Hepatocyte (in vitro differentiated cells): ENCODE results near the gene SLC35D2. TPM values are rescaled to one million over a fixed set of nuclear protein-coding genes. Genes with fewer than 3 reads are reported as not detected.

Source experiments
- DNase-seq: peaks from one replicate; pipeline ENCODE4 v3.0.0-alpha.2; 2016; ENCODE audit warnings: low spot score
- H2AFZ ChIP-seq: fragments of 200-600 bp; sonication (generic); 2 replicates; pipeline ENCODE4 v1.6.0; 2016; ENCODE audit warnings: antibody characterized with exemption, mild to moderate bottlenecking
- H3K27ac ChIP-seq: fragments of 200-600 bp; sonication (generic); 2 replicates; pipeline ENCODE4 v1.5.1; 2016; ENCODE audit warnings: mild to moderate bottlenecking
- H3K27me3 ChIP-seq: fragments of 200-600 bp; sonication (generic); 2 replicates; pipeline ENCODE4 v1.6.1; 2016
- H3K36me3 ChIP-seq: fragments of 200-600 bp; sonication (generic); replicated peaks from 2 replicates; pipeline ENCODE4 v1.5.1; 2016; ENCODE audit warnings: low read depth; ENCODE audit not compliant: insufficient read depth
- H3K4me1 ChIP-seq: fragments of 200-600 bp; sonication (generic); 2 replicates; pipeline ENCODE4 v1.5.1; 2016; ENCODE audit warnings: mild to moderate bottlenecking, moderate library complexity; ENCODE audit not compliant: insufficient read depth
- H3K4me2 ChIP-seq: fragments of 200-600 bp; sonication (generic); 2 replicates; pipeline ENCODE4 v1.6.0; 2016
- H3K4me3 ChIP-seq: fragments of 200-600 bp; sonication (generic); 2 replicates; pipeline ENCODE4 v1.5.1; 2016; ENCODE audit warnings: mild to moderate bottlenecking
- H3K79me2 ChIP-seq: fragments of 200-600 bp; sonication (generic); 2 replicates; pipeline ENCODE4 v1.6.0; 2017; ENCODE audit warnings: mild to moderate bottlenecking
- H3K9me2 ChIP-seq: fragments of 200-600 bp; sonication (generic); replicated peaks from 2 replicates; pipeline ENCODE4 v1.6.0; 2017; ENCODE audit warnings: mild to moderate bottlenecking; ENCODE audit not compliant: insufficient read depth
- H3K9me3 ChIP-seq: fragments of 200-600 bp; sonication (generic); 2 replicates; pipeline ENCODE4 v1.5.1; 2016; ENCODE audit warnings: low read depth, mild to moderate bottlenecking
- H4K20me1 ChIP-seq: fragments of 200-600 bp; sonication (generic); 2 replicates; pipeline ENCODE4 v1.6.0; 2016; ENCODE audit warnings: mild to moderate bottlenecking; ENCODE audit not compliant: insufficient read depth, poor library complexity, severe bottlenecking
- EZH2 ChIP-seq: fragments of 200-600 bp; sonication (generic); IDR thresholded peaks from 2 replicates; pipeline ENCODE4 v1.6.1; 2016; ENCODE audit warnings: antibody characterized with exemption, mild to moderate bottlenecking, borderline replicate concordance
- EZH2phosphoT487 ChIP-seq: fragments of 200-600 bp; sonication (generic); IDR thresholded peaks from one replicate; pipeline ENCODE4 v1.6.1; 2018; ENCODE audit warnings: antibody characterized with exemption, mild to moderate bottlenecking, low read depth, moderate library complexity; ENCODE audit not compliant: unreplicated experiment, severe bottlenecking
- WGBS: methylation state at CpG from one replicate; pipeline ENCODE4 v1.1.6; 2016; ENCODE audit warnings: low lambda C conversion rate; ENCODE audit errors: missing lambda C conversion rate; 5-methylcytosine and 5-hydroxymethylcytosine counted together
- polyA plus RNA-seq: library from polyadenylated mRNA; unstranded; fragments of >200 nt; fragmentation: Nextera tagmentation; extraction: Ambion mirVana; gene quantifications from 2 replicates; pipeline ENCODE4 v1.2.1, GENCODE V29; 2016
- total RNA-seq: library from RNA; depleted of rRNA; stranded (reverse); fragments of >200 nt; gene quantifications from 2 replicates; pipeline ENCODE4 v1.2.3, GENCODE V29; 2014
- TF ChIP-seq, protein P1 (sequence below): fragments of 200-600 bp; sonication (generic); IDR thresholded peaks from 2 replicates; pipeline ENCODE4 v1.5.1; 2016; ENCODE audit warnings: antibody characterized with exemption, mild to moderate bottlenecking; ENCODE audit not compliant: poor library complexity

The SLC35D2 gene
- total and polyA plus RNA-seq, 2 experiments from 2014 or later, result 77.7 to 87.5 TPM

DNA sequence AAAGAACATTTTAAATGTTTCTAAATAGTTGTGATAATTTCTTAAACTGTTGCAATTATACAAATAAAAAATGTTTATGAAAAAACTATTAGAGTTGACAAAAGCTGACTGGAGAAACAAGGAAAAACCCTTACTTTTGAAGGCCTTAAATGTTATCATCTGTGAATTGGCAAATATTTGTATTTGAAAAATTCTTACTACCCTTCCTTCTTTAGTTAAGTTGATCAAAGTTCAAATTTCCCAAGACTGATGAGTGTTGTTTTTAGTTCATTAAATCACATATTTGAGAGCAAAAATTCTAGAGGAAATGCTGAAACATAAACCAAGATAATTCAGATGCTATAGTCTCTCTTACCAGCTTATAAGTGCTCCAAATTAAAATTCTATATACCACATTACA, 2.6 kb upstream of the SLC35D2 start:
- Histone ChIP-seq H3K4me3 (no peak overlapping the region), H3K27me3 (no peaks in the 10 kb centered on the region), H2AFZ (no peak overlapping the region), H3K9me3 (no peaks in the 10 kb centered on the region), H4K20me1 (no peaks in the 10 kb centered on the region), H3K36me3 (no peaks in the 10 kb centered on the region), H3K79me2 (peaks cover 22% of the 10 kb centered on the region), H3K4me2 (no peak overlapping the region), H3K9me2 (no peaks in the 10 kb centered on the region), H3K27ac (peak overlapping the region; percentile 15), H3K4me1 (peaks cover 14% of the 10 kb centered on the region)
- TF ChIP-seq, protein P1, sequence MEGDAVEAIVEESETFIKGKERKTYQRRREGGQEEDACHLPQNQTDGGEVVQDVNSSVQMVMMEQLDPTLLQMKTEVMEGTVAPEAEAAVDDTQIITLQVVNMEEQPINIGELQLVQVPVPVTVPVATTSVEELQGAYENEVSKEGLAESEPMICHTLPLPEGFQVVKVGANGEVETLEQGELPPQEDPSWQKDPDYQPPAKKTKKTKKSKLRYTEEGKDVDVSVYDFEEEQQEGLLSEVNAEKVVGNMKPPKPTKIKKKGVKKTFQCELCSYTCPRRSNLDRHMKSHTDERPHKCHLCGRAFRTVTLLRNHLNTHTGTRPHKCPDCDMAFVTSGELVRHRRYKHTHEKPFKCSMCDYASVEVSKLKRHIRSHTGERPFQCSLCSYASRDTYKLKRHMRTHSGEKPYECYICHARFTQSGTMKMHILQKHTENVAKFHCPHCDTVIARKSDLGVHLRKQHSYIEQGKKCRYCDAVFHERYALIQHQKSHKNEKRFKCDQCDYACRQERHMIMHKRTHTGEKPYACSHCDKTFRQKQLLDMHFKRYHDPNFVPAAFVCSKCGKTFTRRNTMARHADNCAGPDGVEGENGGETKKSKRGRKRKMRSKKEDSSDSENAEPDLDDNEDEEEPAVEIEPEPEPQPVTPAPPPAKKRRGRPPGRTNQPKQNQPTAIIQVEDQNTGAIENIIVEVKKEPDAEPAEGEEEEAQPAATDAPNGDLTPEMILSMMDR, result no peak
- no peak for TF ChIP-seq EZH2phosphoT487
- no peak for TF ChIP-seq EZH2
- no peak for DNase-seq

DNA sequence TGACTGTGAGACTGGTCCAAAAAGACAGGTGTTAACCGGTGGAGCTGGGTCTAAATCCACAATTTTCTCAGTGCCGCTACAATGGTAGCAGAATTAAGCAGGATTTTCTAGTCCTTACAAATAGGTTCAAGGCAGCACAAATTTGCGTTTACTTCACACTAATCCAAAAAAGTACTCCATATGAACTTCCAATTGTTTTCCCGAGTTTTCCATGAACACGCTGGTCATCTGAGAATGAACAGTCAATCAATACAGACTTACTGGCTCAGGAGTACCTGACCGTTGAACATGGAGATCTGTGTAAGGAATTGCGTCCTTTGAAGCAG, 709 bp downstream of the SLC35D2 start:
- Histone ChIP-seq H3K4me1 (peaks cover 16% of the 10 kb centered on the region), H3K4me2 (peak overlapping the region; percentile 89), H4K20me1 (no peaks in the 10 kb centered on the region), H3K4me3 (peak overlapping the region; percentile 66), H3K9me2 (no peaks in the 10 kb centered on the region), H3K9me3 (no peaks in the 10 kb centered on the region), H3K36me3 (no peaks in the 10 kb centered on the region), H2AFZ (peak overlapping the region; percentile 89), H3K27ac (peak overlapping the region; percentile 96), H3K27me3 (no peaks in the 10 kb centered on the region), H3K79me2 (peaks cover 55% of the 10 kb centered on the region)
- WGBS, result 20% methylated on average over 7 of the region's 7 CpGs
- DNase-seq, result no peak
- TF ChIP-seq, protein P1, result no peak
- no peak for TF ChIP-seq EZH2phosphoT487

DNA sequence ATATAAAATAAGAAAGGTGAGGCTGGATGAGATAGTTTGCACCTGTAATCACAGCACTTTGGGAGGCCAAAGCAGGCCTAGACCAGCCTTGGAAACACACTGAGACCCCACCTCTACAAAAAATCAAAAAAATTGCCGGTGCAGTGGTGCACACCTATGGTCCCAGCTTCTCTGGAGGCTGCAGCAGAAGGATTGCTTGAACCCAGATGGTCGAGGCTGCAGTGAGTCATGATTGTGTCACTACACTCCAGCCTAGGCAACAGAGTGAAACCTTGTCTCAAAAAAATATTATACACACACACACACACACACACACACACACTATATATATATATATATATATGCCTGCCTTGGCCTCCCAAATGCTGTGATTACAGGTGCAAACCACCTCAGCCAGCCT, 1.3 kb downstream of the SLC35D2 start:
- Histone ChIP-seq H3K9me2 (no peaks in the 10 kb centered on the region), H3K9me3 (no peaks in the 10 kb centered on the region), H3K36me3 (no peaks in the 10 kb centered on the region), H3K4me3 (peak overlapping the region; percentile 66), H4K20me1 (no peaks in the 10 kb centered on the region), H3K27ac (peak overlapping the region; percentile 96), H3K27me3 (no peaks in the 10 kb centered on the region), H3K4me1 (peaks cover 23% of the 10 kb centered on the region), H3K4me2 (peak overlapping the region; percentile 89), H3K79me2 (peaks cover 55% of the 10 kb centered on the region), H2AFZ (no peak overlapping the region)
- WGBS, result 89% methylated on average over 2 of the region's 2 CpGs
- TF ChIP-seq EZH2 (no peak), EZH2phosphoT487 (no peak)
- TF ChIP-seq, protein P1, result no peak
- no peak for DNase-seq

DNA sequence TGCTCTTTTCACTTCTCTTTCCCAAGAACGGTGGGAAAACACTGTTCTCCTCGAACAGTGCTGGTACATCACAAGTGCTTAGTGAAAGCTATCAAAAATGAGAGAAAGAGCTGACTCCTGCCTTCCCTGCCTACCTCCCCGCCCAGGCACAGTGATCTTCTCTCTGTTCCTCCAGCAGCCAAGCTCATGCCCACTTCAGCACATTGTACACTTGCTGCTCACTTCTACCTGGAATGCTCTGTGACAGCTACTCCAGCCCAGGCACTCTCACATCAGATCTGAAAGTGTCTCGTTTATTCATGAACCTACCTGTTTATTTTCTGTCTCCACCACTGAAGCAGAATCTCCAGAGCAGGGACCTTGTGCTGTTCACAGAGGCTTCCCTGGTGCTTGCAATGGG, 1.8 kb downstream of the SLC35D2 start:
- peaks cover 55% of the 10 kb centered on the region for H3K79me2 ChIP-seq
- TF ChIP-seq EZH2, result no peak
- TF ChIP-seq, protein P1, result no peak
- no peaks in the 10 kb centered on the region for H3K36me3 ChIP-seq
- H3K4me2 ChIP-seq, result peak overlapping the region; percentile 89
- no peaks in the 10 kb centered on the region for H3K9me2 ChIP-seq
- no peak for DNase-seq
- no peaks in the 10 kb centered on the region for H4K20me1 ChIP-seq
- 86% methylated on average over 4 of the region's 4 CpGs for WGBS
- no peak overlapping the region for H3K4me3 ChIP-seq
- peaks cover 25% of the 10 kb centered on the region for H3K4me1 ChIP-seq
- no peak overlapping the region for H2AFZ ChIP-seq
- no peaks in the 10 kb centered on the region for H3K27me3 ChIP-seq
- no peak overlapping the region for H3K27ac ChIP-seq
- no peaks in the 10 kb centered on the region for H3K9me3 ChIP-seq
